HepG2 (cell line): ENCODE results near the gene SSX5.

Source experiments
- ARHGAP35 ChIP-seq: sonication (generic); formaldehyde crosslinking; IDR thresholded peaks from 2 replicates; pipeline ENCODE4 v1.9.0; 2022; ENCODE audit warnings: mild to moderate bottlenecking, inconsistent platforms, moderate library complexity, missing genetic modification reagents, borderline replicate concordance
- CBX1 ChIP-seq: IDR thresholded peaks from one replicate; pipeline ENCODE4 v1.6.1; 2016; ENCODE audit warnings: antibody characterized with exemption, low read depth
- JUN ChIP-seq: sonication (generic); formaldehyde crosslinking; IDR thresholded peaks from 2 replicates; pipeline ENCODE4 v1.4.0; 2020; ENCODE audit warnings: mild to moderate bottlenecking, missing genetic modification reagents
- MYC ChIP-seq: sonication (generic); formaldehyde crosslinking; IDR thresholded peaks from 2 replicates; pipeline ENCODE4 v1.9.0; 2021; ENCODE audit warnings: missing genetic modification reagents, borderline replicate concordance
- PCBP1 ChIP-seq: fragments of 200-400 bp; formaldehyde crosslinking; IDR thresholded peaks from 2 replicates; pipeline ENCODE4 v1.6.1; 2017; ENCODE audit warnings: mild to moderate bottlenecking, low read depth, low read length, borderline replicate concordance
- POLR2AphosphoS5 ChIP-seq: IDR thresholded peaks from 2 replicates; pipeline ENCODE4 v1.6.1; 2012; ENCODE audit warnings: low read depth, low read length
- ZNF274 ChIP-seq: sonication (generic); formaldehyde crosslinking; IDR thresholded peaks from 2 replicates; pipeline ENCODE4 v1.5.1; 2020; ENCODE audit warnings: mild to moderate bottlenecking, missing genetic modification reagents
- ZNF451 ChIP-seq: sonication (generic); formaldehyde crosslinking; IDR thresholded peaks from 2 replicates; pipeline ENCODE4 v1.5.0; 2020; ENCODE audit warnings: mild to moderate bottlenecking, missing genetic modification reagents
- ZNF605 ChIP-seq: sonication (generic); formaldehyde crosslinking; IDR thresholded peaks from 2 replicates; pipeline ENCODE4 v1.8.0; 2022; ENCODE audit warnings: mild to moderate bottlenecking, missing genetic modification reagents
- ZNF891 ChIP-seq: sonication (generic); formaldehyde crosslinking; IDR thresholded peaks from 2 replicates; pipeline ENCODE4 v1.5.0; 2020; ENCODE audit warnings: mild to moderate bottlenecking, missing genetic modification reagents
- ZZZ3 ChIP-seq: sonication (generic); formaldehyde crosslinking; IDR thresholded peaks from 2 replicates; pipeline ENCODE4 v1.4.0; 2020; ENCODE audit warnings: missing genetic modification reagents, mild to moderate bottlenecking, borderline replicate concordance
- TF ChIP-seq, protein P1 (sequence below): sonication (generic); formaldehyde crosslinking; IDR thresholded peaks from 2 replicates; pipeline ENCODE4 v1.4.0; 2020; ENCODE audit warnings: missing genetic modification reagents
- TF ChIP-seq, protein P2 (sequence below): IDR thresholded peaks from 2 replicates; pipeline ENCODE4 v1.6.1; 2012; ENCODE audit warnings: low read length, improper control_type of control experiment
- TF ChIP-seq, protein P3 (sequence below): sonication (generic); formaldehyde crosslinking; IDR thresholded peaks from 2 replicates; pipeline ENCODE4 v1.5.0; 2020; ENCODE audit warnings: mild to moderate bottlenecking, missing genetic modification reagents, moderate library complexity

DNA sequence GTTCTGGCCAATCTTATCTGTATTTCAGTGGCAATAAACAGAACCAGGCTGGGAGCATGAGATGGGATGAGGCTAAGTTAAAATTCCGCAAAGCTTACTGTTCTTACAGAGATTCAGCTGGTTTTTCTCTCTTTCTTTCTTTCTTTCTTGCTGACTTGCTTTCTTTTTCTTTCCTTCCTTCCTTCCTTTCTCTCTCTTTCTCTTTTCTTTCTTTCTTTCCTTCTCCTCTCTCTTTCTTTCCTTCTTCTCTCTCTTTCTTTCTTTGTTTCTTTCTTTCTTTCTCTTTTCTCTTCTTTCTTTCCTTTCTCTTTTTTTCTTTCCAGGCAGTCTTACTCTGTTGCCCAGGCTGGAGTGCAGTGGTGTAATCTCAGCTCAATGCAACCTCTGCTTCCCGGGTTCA, 41.8 kb downstream of the SSX5 start:
- TF ChIP-seq, protein P1, sequence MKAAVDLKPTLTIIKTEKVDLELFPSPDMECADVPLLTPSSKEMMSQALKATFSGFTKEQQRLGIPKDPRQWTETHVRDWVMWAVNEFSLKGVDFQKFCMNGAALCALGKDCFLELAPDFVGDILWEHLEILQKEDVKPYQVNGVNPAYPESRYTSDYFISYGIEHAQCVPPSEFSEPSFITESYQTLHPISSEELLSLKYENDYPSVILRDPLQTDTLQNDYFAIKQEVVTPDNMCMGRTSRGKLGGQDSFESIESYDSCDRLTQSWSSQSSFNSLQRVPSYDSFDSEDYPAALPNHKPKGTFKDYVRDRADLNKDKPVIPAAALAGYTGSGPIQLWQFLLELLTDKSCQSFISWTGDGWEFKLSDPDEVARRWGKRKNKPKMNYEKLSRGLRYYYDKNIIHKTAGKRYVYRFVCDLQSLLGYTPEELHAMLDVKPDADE = no peak
- no peak for TF ChIP-seq ARHGAP35 (CRISPR knock-in tag)
- TF ChIP-seq ZNF451 (CRISPR knock-in tag) = no peak
- TF ChIP-seq MYC = no peak
- no peak for TF ChIP-seq POLR2AphosphoS5
- TF ChIP-seq, protein P2, sequence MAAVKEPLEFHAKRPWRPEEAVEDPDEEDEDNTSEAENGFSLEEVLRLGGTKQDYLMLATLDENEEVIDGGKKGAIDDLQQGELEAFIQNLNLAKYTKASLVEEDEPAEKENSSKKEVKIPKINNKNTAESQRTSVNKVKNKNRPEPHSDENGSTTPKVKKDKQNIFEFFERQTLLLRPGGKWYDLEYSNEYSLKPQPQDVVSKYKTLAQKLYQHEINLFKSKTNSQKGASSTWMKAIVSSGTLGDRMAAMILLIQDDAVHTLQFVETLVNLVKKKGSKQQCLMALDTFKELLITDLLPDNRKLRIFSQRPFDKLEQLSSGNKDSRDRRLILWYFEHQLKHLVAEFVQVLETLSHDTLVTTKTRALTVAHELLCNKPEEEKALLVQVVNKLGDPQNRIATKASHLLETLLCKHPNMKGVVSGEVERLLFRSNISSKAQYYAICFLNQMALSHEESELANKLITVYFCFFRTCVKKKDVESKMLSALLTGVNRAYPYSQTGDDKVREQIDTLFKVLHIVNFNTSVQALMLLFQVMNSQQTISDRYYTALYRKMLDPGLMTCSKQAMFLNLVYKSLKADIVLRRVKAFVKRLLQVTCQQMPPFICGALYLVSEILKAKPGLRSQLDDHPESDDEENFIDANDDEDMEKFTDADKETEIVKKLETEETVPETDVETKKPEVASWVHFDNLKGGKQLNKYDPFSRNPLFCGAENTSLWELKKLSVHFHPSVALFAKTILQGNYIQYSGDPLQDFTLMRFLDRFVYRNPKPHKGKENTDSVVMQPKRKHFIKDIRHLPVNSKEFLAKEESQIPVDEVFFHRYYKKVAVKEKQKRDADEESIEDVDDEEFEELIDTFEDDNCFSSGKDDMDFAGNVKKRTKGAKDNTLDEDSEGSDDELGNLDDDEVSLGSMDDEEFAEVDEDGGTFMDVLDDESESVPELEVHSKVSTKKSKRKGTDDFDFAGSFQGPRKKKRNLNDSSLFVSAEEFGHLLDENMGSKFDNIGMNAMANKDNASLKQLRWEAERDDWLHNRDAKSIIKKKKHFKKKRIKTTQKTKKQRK = no peak
- TF ChIP-seq, protein P3, sequence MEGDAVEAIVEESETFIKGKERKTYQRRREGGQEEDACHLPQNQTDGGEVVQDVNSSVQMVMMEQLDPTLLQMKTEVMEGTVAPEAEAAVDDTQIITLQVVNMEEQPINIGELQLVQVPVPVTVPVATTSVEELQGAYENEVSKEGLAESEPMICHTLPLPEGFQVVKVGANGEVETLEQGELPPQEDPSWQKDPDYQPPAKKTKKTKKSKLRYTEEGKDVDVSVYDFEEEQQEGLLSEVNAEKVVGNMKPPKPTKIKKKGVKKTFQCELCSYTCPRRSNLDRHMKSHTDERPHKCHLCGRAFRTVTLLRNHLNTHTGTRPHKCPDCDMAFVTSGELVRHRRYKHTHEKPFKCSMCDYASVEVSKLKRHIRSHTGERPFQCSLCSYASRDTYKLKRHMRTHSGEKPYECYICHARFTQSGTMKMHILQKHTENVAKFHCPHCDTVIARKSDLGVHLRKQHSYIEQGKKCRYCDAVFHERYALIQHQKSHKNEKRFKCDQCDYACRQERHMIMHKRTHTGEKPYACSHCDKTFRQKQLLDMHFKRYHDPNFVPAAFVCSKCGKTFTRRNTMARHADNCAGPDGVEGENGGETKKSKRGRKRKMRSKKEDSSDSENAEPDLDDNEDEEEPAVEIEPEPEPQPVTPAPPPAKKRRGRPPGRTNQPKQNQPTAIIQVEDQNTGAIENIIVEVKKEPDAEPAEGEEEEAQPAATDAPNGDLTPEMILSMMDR = no peak
- TF ChIP-seq ZZZ3 (CRISPR knock-in tag) = no peak
- TF ChIP-seq CBX1 = no peak
- no peak for TF ChIP-seq ZNF274 (CRISPR knock-in tag)
- TF ChIP-seq JUN (CRISPR knock-in tag) = no peak
- TF ChIP-seq PCBP1 = no peak
- TF ChIP-seq ZNF891 (CRISPR knock-in tag) = no peak
- TF ChIP-seq ZNF605 (CRISPR knock-in tag) = no peak
